Mesenchymal stem cell (in vitro differentiated cells and primary cell): ENCODE data around the gene AGAP3.

Source experiments
- DNase-seq: peaks from one replicate; pipeline ENCODE4 v3.0.0-alpha.2; 2013
- H2AFZ ChIP-seq: one replicate; pipeline ENCODE4 v1.6.1; 2013; ENCODE audit warnings: low read depth, mild to moderate bottlenecking, control low read depth, inconsistent platforms, low read length, moderate library complexity
- H2AK5ac ChIP-seq: 2 replicates; pipeline ENCODE4 v1.6.1; 2013; ENCODE audit warnings: low read length, moderate library complexity, mild to moderate bottlenecking, inconsistent platforms; ENCODE audit not compliant: severe bottlenecking
- H2BK120ac ChIP-seq: one replicate; pipeline ENCODE4 v1.6.1; 2013; ENCODE audit warnings: low read depth, mild to moderate bottlenecking, inconsistent platforms, low read length, moderate library complexity
- H2BK12ac ChIP-seq, 2 experiments: one replicate each; pipeline ENCODE4 v1.6.1; 2013; ENCODE audit warnings: inconsistent platforms in 2 of 2, low read length in 2 of 2, mild to moderate bottlenecking in 2 of 2, moderate library complexity in 2 of 2, control low read depth in 1 of 2
- H2BK15ac ChIP-seq: one replicate; pipeline ENCODE4 v1.6.1; 2013; ENCODE audit warnings: mild to moderate bottlenecking, low read depth, inconsistent platforms; ENCODE audit not compliant: poor library complexity, severe bottlenecking
- H2BK5ac ChIP-seq: 2 replicates; pipeline ENCODE4 v1.6.1; 2013; ENCODE audit warnings: low read depth, mild to moderate bottlenecking, low read length, control low read depth, inconsistent platforms; ENCODE audit not compliant: poor library complexity, severe bottlenecking
- H3K14ac ChIP-seq, 2 experiments: one replicate each; pipeline ENCODE4 v1.6.1; 2013; ENCODE audit warnings: inconsistent platforms in 2 of 2, low read length in 2 of 2, control low read depth in 1 of 2, mild to moderate bottlenecking in 1 of 2, moderate library complexity in 1 of 2
- H3K18ac ChIP-seq, 2 experiments: one replicate each; pipeline ENCODE4 v1.6.1; 2013; ENCODE audit warnings: inconsistent platforms in 2 of 2, low read length in 2 of 2, control low read depth in 1 of 2, low read depth in 1 of 2, mild to moderate bottlenecking in 1 of 2
- H3K23ac ChIP-seq, 2 experiments: one replicate each; pipeline ENCODE4 v1.6.1; 2013; ENCODE audit warnings: inconsistent platforms in 2 of 2, low read length in 2 of 2, mild to moderate bottlenecking in 2 of 2, moderate library complexity in 2 of 2, control low read depth in 1 of 2
- H3K27ac ChIP-seq: 2 replicates; pipeline ENCODE4 v1.5.1; 2013; ENCODE audit warnings: mild to moderate bottlenecking, moderate library complexity, low read length, control low read depth, inconsistent platforms; ENCODE audit not compliant: poor library complexity, severe bottlenecking
- H3K27me3 ChIP-seq, 2 experiments: 2 replicates each; pipeline versions ENCODE4 v1.6.1 to v1.7.0; 2013; ENCODE audit warnings: low read length in 2 of 2, mild to moderate bottlenecking in 2 of 2, moderate library complexity in 2 of 2, control low read depth in 1 of 2, inconsistent platforms in 1 of 2; ENCODE audit not compliant: control insufficient read depth in 1 of 2, insufficient read depth in 1 of 2
- H3K36me3 ChIP-seq, 2 experiments: 2 replicates each; pipeline versions ENCODE4 v1.6.1 to v1.7.0; 2013; ENCODE audit warnings: low read length in 2 of 2, control low read depth in 1 of 2, inconsistent platforms in 1 of 2, low read depth in 1 of 2, mild to moderate bottlenecking in 1 of 2; ENCODE audit not compliant: insufficient read depth in 2 of 2, control insufficient read depth in 1 of 2
- H3K4ac ChIP-seq, 2 experiments: one replicate each; pipeline ENCODE4 v1.6.1; 2013; ENCODE audit warnings: inconsistent platforms in 2 of 2, low read length in 2 of 2, mild to moderate bottlenecking in 2 of 2, moderate library complexity in 2 of 2, control low read depth in 1 of 2, low read depth in 1 of 2
- H3K4me1 ChIP-seq: 2 replicates; pipeline ENCODE4 v1.6.1; 2013; ENCODE audit warnings: low read depth, low read length, control low read depth; ENCODE audit not compliant: control insufficient read depth, insufficient read depth
- H3K4me2 ChIP-seq: 2 replicates; pipeline ENCODE4 v1.6.1; 2013; ENCODE audit warnings: low read length, mild to moderate bottlenecking, inconsistent platforms; ENCODE audit not compliant: poor library complexity, severe bottlenecking
- H3K4me3 ChIP-seq, 2 experiments: 2 replicates each; pipeline versions ENCODE4 v1.5.1 to v1.7.0; 2013; ENCODE audit warnings: low read length in 2 of 2, mild to moderate bottlenecking in 2 of 2, control low read depth in 1 of 2, low read depth in 1 of 2; ENCODE audit not compliant: insufficient read depth in 1 of 2
- H3K79me1 ChIP-seq: replicated peaks from 2 replicates; pipeline ENCODE4 v1.6.1; 2013; ENCODE audit warnings: mild to moderate bottlenecking, control low read depth, low read length, inconsistent platforms; ENCODE audit not compliant: poor library complexity, severe bottlenecking
- H3K9ac ChIP-seq: 2 replicates; pipeline ENCODE4 v1.7.0; 2013; ENCODE audit warnings: mild to moderate bottlenecking, low read length, moderate library complexity
- H3K9me3 ChIP-seq: 2 replicates; pipeline ENCODE4 v1.7.0; 2013; ENCODE audit warnings: mild to moderate bottlenecking, low read length; ENCODE audit not compliant: control insufficient read depth
- H4K8ac ChIP-seq: one replicate; pipeline ENCODE4 v1.6.1; 2013; ENCODE audit warnings: inconsistent platforms, mild to moderate bottlenecking, low read length, moderate library complexity
- H4K91ac ChIP-seq: one replicate; pipeline ENCODE4 v1.6.1; 2013; ENCODE audit warnings: mild to moderate bottlenecking, low read length, inconsistent platforms
- WGBS: methylation state at CpG from one replicate; pipeline ENCODE4 v1.1.7; 2013; ENCODE audit warnings: mixed read lengths; 5-methylcytosine and 5-hydroxymethylcytosine counted together

Gene AGAP3

GRCh38 chr7:151045967-151046366 is 40.3 kb upstream of the AGAP3 start:
- Histone ChIP-seq H4K91ac (no peak overlapping the region), H2AK5ac (no peak overlapping the region), H3K27me3 (peaks cover 8 to 16% of the 10 kb centered on the region in 2 experiments), H3K9ac (no peak overlapping the region), H3K4me3 (no peak overlapping the region), H2AFZ (no peak overlapping the region), H3K4me2 (no peak overlapping the region), H3K18ac (no peak overlapping the region), H3K36me3 (peaks cover 11 to 46% of the 10 kb centered on the region in 2 experiments), H3K4ac (no peak overlapping the region), H4K8ac (no peak overlapping the region), H3K23ac (no peak overlapping the region), H2BK12ac (no peak overlapping the region), H2BK5ac (no peak overlapping the region), H2BK15ac (no peak overlapping the region), H3K4me1 (peaks cover 12% of the 10 kb centered on the region), H2BK120ac (no peak overlapping the region), H3K27ac (no peak overlapping the region), H3K9me3 (no peaks in the 10 kb centered on the region), H3K79me1 (no peaks in the 10 kb centered on the region), H3K14ac (no peak overlapping the region)
- WGBS = 94% methylated on average over 8 of the region's 9 CpGs
- no peak for DNase-seq

GRCh38 chr7:151046603-151047573 is 39.4 kb upstream of the AGAP3 start:
- H3K4me1 ChIP-seq = peaks cover 17% of the 10 kb centered on the region
- no peak overlapping the region for H2BK12ac ChIP-seq
- no peak overlapping the region for H3K18ac ChIP-seq
- H3K4ac ChIP-seq = no peak overlapping the region
- no peak overlapping the region for H2AFZ ChIP-seq
- WGBS = 88% methylated on average over 14 of the region's 14 CpGs
- H2BK120ac ChIP-seq = no peak overlapping the region
- no peak overlapping the region for H4K8ac ChIP-seq
- H3K27me3 ChIP-seq = peaks cover 8 to 16% of the 10 kb centered on the region in 2 experiments
- H3K27ac ChIP-seq = no peak overlapping the region
- H3K9me3 ChIP-seq = no peaks in the 10 kb centered on the region
- no peak overlapping the region for H3K4me3 ChIP-seq
- H2BK5ac ChIP-seq = no peak overlapping the region
- no peak for DNase-seq
- H3K23ac ChIP-seq = no peak overlapping the region
- H4K91ac ChIP-seq = no peak overlapping the region
- no peaks in the 10 kb centered on the region for H3K79me1 ChIP-seq
- peaks cover 11 to 42% of the 10 kb centered on the region in 2 experiments for H3K36me3 ChIP-seq
- H3K4me2 ChIP-seq = no peak overlapping the region
- H3K14ac ChIP-seq = peak overlapping the region in 1 of 2 experiments; percentile 14
- H2AK5ac ChIP-seq = no peak overlapping the region
- peak overlapping the region; percentile 55 for H3K9ac ChIP-seq
- no peak overlapping the region for H2BK15ac ChIP-seq

GRCh38 chr7:151047976-151048815 is 38.1 kb upstream of the AGAP3 start, which contains the start of gene ASIC3:
TSS of gene ASIC3 (plus strand) at chr7:151048531. CDS start at chr7:151048886, 355 bp downstream.
- Histone ChIP-seq H3K14ac (no peak within 1 kb of the TSS), H2BK5ac (no peak within 1 kb of the TSS), H3K36me3 (peaks cover 11 to 46% of the 10 kb centered on the region in 2 experiments), H4K91ac (peak within 1 kb of the TSS; percentile 52), H3K4me2 (no peak within 1 kb of the TSS), H3K23ac (no peak within 1 kb of the TSS), H3K79me1 (no peaks in the 10 kb centered on the region), H2AFZ (no peak within 1 kb of the TSS), H3K18ac (no peak within 1 kb of the TSS), H2BK12ac (no peak within 1 kb of the TSS), H2BK120ac (no peak within 1 kb of the TSS), H4K8ac (no peak within 1 kb of the TSS), H3K9me3 (no peaks in the 10 kb centered on the region), H3K4ac (no peak within 1 kb of the TSS), H3K27ac (no peak within 1 kb of the TSS), H3K4me1 (peaks cover 17% of the 10 kb centered on the region), H2BK15ac (peak within 1 kb of the TSS; percentile 83), H3K4me3 (no peak within 1 kb of the TSS), H3K27me3 (peaks cover 8 to 16% of the 10 kb centered on the region in 2 experiments), H3K9ac (peak within 1 kb of the TSS; percentile 55), H2AK5ac (no peak within 1 kb of the TSS)
- DNase-seq = no peak
- 88% methylated on average over 22 of the region's 22 CpGs for WGBS
